Measurements from ENCODE around the gene NSL1.

Gene NSL1

DNA sequence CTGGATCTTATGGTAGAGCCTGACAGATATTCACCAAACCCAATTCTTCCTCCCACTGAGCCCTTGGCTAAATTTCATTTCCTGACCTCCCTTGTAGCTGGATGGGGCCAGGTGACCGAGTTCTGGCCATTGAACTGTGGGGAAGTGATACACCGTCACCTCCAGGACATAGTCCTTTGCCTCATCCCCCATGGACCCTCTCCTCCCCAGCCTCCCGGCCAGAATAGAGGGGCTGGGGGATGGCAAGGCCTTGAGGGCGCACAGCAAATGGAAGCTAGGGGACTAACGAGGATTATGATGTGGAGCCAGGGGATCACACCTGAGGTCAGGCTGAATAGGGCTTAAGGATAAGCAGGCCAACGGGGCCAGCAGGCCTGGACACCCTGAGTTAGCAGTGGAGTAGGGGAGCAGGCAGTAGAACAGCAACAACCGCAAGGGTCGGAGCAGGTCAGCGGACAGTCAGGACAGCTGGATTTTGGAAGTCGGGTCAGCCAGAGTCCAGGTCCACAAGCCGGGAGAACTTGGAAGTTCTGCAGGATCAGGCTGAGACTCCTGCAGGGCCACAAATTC is 107.0 kb downstream of the NSL1 start:
- peaks cover 6% of the 10 kb centered on the region for H3K4me1 ChIP-seq (ENCODE audit: control insufficient read depth, insufficient read depth, low read length, unreplicated experiment)
- no peaks in the 10 kb centered on the region for H3K27me3 ChIP-seq (ENCODE audit: insufficient read depth, low read length)
- no peak overlapping the region for H3K27ac ChIP-seq (ENCODE audit: low read depth, low read length)
- H3K79me2 ChIP-seq (ENCODE audit: control insufficient read depth, insufficient read depth, low read length, unreplicated experiment): no peaks in the 10 kb centered on the region
- H2AFZ ChIP-seq (ENCODE audit: low read length, unreplicated experiment): no peak overlapping the region
- no peaks in the 10 kb centered on the region for H3K36me3 ChIP-seq (ENCODE audit: insufficient read depth, low read length)
- no peak overlapping the region for H3K4me3 ChIP-seq (ENCODE audit: low read depth, low read length)

DNA sequence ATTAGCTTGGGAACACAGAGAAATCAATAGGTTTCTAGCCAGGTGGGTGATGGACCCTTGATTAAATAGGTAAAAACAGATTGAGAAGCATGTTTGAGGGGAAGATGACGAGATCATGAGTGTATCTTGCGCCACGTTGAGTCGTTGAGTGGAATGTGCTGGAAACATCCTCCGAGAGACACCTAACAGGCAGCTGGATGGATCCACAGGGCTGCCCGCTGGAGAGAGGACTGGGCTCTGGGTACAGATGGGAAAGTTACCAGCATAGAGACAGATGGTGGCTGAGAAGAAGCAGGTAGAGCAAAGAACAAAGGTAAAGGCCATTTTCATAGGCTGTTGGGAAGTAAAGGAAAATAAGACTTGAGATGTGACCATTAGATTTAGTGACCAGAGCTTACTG is 107.5 kb downstream of the NSL1 start:
- no peaks in the 10 kb centered on the region for H3K36me3 ChIP-seq (ENCODE audit: insufficient read depth, low read length)
- H3K27ac ChIP-seq (ENCODE audit: low read depth, low read length): no peak overlapping the region
- no peaks in the 10 kb centered on the region for H3K79me2 ChIP-seq (ENCODE audit: control insufficient read depth, insufficient read depth, low read length, unreplicated experiment)
- no peak overlapping the region for H3K4me3 ChIP-seq (ENCODE audit: low read depth, low read length)
- H2AFZ ChIP-seq (ENCODE audit: low read length, unreplicated experiment): no peak overlapping the region
- H3K4me1 ChIP-seq (ENCODE audit: control insufficient read depth, insufficient read depth, low read length, unreplicated experiment): peaks cover 6% of the 10 kb centered on the region
- no peaks in the 10 kb centered on the region for H3K27me3 ChIP-seq (ENCODE audit: insufficient read depth, low read length)

DNA sequence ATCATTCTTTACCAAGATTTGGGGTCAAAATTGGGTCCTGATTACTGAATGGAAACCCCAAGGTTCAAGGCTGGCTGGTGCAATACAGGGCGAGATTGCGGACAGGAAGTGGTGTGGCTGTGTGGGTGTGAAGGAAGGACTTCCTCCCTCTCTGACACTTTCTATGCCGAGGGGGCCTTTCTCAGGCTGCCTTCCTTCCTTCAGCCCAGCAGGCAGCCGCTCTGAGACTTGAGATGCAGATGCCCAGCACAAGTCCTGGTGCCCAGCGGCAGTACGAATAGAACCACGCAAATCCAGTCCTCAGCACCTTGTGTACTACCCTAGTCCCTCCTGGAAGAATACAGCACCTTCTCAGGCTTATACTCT is 108.2 kb downstream of the NSL1 start:
- Histone ChIP-seq H2AFZ (ENCODE audit: low read length, unreplicated experiment) (no peak overlapping the region), H3K79me2 (ENCODE audit: control insufficient read depth, insufficient read depth, low read length, unreplicated experiment) (no peaks in the 10 kb centered on the region)

DNA sequence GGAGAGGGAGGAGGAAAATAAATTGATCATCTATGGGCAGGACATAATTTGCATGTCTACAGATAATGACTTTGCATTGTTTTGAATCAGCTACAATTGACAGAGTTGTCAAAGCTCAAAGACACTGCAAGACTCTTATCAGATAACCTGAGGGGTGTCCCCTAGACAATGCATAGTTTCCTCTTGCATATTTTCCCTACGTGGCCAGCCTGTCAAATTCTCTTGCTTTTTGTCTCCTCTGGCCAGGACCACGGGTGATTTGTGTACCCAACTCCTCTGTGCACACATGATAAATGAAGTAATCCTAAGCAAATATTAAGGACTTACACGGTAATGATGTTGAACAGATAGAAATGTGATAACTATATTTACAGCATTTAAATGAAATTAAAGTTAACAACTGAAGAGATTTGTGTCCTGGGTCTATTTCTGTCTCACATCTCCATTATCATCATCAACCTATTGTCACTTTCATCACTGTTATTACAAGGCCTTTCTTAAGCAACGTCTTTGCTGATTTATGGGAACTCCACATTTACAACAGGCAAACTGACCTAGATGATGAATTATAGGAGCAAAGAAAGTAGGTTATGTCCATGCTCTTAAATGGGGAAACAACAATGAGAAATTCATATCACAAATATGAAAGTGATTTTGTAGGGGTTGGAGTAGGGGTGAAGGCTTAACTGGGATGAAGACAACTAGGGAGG is 110.7 kb downstream of the NSL1 start:
- H3K79me2 ChIP-seq (ENCODE audit: control insufficient read depth, insufficient read depth, low read length, unreplicated experiment): no peaks in the 10 kb centered on the region
- H3K4me3 ChIP-seq (ENCODE audit: low read depth, low read length): no peak overlapping the region
- no peaks in the 10 kb centered on the region for H3K36me3 ChIP-seq (ENCODE audit: insufficient read depth, low read length)
- no peak overlapping the region for H2AFZ ChIP-seq (ENCODE audit: low read length, unreplicated experiment)
- no peak overlapping the region for H3K27ac ChIP-seq (ENCODE audit: low read depth, low read length)
- H3K27me3 ChIP-seq (ENCODE audit: insufficient read depth, low read length): no peaks in the 10 kb centered on the region
- H3K4me1 ChIP-seq (ENCODE audit: control insufficient read depth, insufficient read depth, low read length, unreplicated experiment): no peaks in the 10 kb centered on the region

More for the DNA sequence above, 108.2 kb downstream of the NSL1 start:
- no peaks in the 10 kb centered on the region for H3K4me1 ChIP-seq (ENCODE audit: control insufficient read depth, insufficient read depth, low read length, unreplicated experiment)
- no peaks in the 10 kb centered on the region for H3K27me3 ChIP-seq (ENCODE audit: insufficient read depth, low read length)
- H3K36me3 ChIP-seq (ENCODE audit: insufficient read depth, low read length): no peaks in the 10 kb centered on the region
- H3K27ac ChIP-seq (ENCODE audit: low read depth, low read length): no peak overlapping the region
- no peak overlapping the region for H3K4me3 ChIP-seq (ENCODE audit: low read depth, low read length)

DNA sequence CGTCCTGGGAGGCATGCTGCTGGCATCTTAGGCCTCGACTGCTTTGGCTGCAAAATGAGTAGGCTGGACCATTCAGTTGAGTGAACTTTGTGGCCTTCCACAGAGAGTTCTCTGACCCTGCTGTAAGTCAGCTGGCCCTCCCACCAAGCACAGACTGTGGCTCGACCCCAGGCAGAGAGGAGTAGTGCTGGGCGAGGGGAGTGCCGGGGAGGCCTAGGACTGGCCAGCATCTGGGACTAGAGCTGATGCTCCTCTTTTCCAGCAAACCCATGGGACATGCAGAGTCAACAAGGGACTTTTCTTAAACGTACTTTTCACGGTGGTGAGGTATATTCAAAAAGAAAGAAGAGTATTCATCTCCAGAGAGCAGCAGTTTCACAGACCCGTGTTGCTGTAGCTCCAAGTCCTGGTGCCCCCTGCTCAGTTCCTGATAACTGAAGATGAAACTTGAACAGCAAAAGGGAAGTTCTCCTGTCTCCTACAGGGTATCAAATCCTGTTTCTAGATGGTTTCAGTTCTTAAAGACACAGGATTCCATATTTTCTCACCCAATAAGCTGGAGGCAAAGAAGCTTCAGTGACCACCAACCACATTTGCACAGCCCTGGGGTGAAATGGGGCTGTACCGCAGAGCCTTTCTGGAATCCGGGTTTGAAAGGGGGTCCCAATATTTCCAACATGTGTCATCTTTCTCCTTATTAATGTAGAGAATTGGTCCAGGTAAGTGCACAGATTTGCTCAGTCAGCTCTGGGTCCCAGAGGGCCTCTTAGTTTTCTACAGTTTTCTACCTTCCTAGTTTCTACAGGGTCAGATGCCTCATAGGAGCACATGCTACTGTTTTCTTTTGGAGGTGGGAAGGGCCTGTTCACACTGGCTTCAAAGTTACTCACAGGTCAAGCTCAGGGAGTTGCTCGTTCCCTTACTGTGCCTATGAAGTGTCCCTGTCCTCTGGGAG is 112.8 kb downstream of the NSL1 start:
- Histone ChIP-seq H3K79me2 (ENCODE audit: control insufficient read depth, insufficient read depth, low read length, unreplicated experiment) (no peaks in the 10 kb centered on the region), H3K36me3 (ENCODE audit: insufficient read depth, low read length) (no peaks in the 10 kb centered on the region), H3K27me3 (ENCODE audit: insufficient read depth, low read length) (no peaks in the 10 kb centered on the region), H3K4me3 (ENCODE audit: low read depth, low read length) (no peak overlapping the region), H3K4me1 (ENCODE audit: control insufficient read depth, insufficient read depth, low read length, unreplicated experiment) (no peaks in the 10 kb centered on the region), H3K27ac (ENCODE audit: low read depth, low read length) (no peak overlapping the region), H2AFZ (ENCODE audit: low read length, unreplicated experiment) (no peak overlapping the region)

DNA sequence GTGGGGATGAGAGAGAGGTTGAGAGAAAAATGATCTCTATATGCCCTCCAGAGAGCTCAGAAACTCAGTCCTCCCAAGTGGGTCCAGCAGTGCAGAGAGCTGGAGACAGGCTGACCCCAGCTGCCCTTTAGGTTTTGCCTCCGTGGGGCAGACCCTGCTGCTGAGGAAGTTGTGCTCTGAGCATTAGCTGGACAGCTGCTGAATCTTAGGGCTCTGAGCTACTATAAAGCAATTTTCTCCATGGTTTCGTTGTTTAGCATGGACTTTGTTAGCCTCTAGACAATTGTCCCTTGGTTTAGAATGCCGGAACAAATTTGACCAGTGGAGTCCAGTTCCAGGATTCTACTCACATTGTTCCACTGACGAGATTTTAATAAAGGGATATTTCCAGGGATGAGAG is 114.0 kb downstream of the NSL1 start:
- Histone ChIP-seq H3K36me3 (ENCODE audit: insufficient read depth, low read length) (no peaks in the 10 kb centered on the region), H3K79me2 (ENCODE audit: control insufficient read depth, insufficient read depth, low read length, unreplicated experiment) (no peaks in the 10 kb centered on the region), H3K4me3 (ENCODE audit: low read depth, low read length) (no peak overlapping the region), H2AFZ (ENCODE audit: low read length, unreplicated experiment) (no peak overlapping the region), H3K27me3 (ENCODE audit: insufficient read depth, low read length) (no peaks in the 10 kb centered on the region), H3K27ac (ENCODE audit: low read depth, low read length) (no peak overlapping the region), H3K4me1 (ENCODE audit: control insufficient read depth, insufficient read depth, low read length, unreplicated experiment) (no peaks in the 10 kb centered on the region)

DNA sequence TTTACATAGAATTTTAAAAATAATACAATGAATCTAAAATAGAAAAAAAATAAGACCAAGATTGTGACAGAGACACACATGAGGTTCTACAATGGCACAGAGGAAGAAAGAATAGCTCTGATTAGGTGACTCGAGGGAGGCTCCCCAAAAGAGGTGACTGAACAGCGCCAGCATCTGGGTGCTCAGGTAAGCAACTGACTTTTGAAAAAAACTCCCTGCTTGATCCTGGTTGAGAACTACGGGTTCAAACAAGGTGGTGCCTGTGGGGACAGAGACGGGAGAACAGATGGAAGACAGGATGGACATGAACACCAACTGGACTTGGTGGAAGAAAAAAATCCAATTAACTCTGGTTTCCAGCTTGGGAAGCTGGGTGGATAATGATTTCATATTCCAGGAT is 114.4 kb downstream of the NSL1 start:
- Histone ChIP-seq H3K27ac (ENCODE audit: low read depth, low read length) (no peak overlapping the region), H3K4me1 (ENCODE audit: control insufficient read depth, insufficient read depth, low read length, unreplicated experiment) (no peaks in the 10 kb centered on the region), H3K36me3 (ENCODE audit: insufficient read depth, low read length) (no peaks in the 10 kb centered on the region), H3K79me2 (ENCODE audit: control insufficient read depth, insufficient read depth, low read length, unreplicated experiment) (no peaks in the 10 kb centered on the region), H3K4me3 (ENCODE audit: low read depth, low read length) (no peak overlapping the region), H2AFZ (ENCODE audit: low read length, unreplicated experiment) (no peak overlapping the region), H3K27me3 (ENCODE audit: insufficient read depth, low read length) (no peaks in the 10 kb centered on the region)
